Smooth muscle cell (in vitro differentiated cells): ENCODE measurements around the gene AGPAT4. TPM values are rescaled to one million over a fixed set of nuclear protein-coding genes. Genes with fewer than 3 reads are reported as not detected.
A peak's percentile ranks its signal among the peaks of the same experiment; 100 is the strongest.

Experiments
- DNase-seq: peaks from one replicate; lab custom pipeline; 2025; ENCODE audit not compliant: unreplicated experiment; lab: John Stamatoyannopoulos, UW
- H2AFZ ChIP-seq: fragments of 200-600 bp; sonication (generic); 2 replicates; pipeline ENCODE4 v1.6.0; 2016; ENCODE audit warnings: antibody characterized with exemption, low read depth, mild to moderate bottlenecking
- H3F3A ChIP-seq: fragments of 200-600 bp; sonication (generic); 2 replicates; pipeline ENCODE4 v1.6.0; 2017; ENCODE audit warnings: antibody characterized with exemption, low read depth
- H3K27ac ChIP-seq: fragments of 200-600 bp; sonication (generic); 2 replicates; pipeline ENCODE4 v1.5.1; 2016; ENCODE audit warnings: low read depth, mild to moderate bottlenecking
- H3K27me3 ChIP-seq: fragments of 200-600 bp; sonication (generic); 2 replicates; pipeline ENCODE4 v1.6.1; 2016; ENCODE audit warnings: low read depth, mild to moderate bottlenecking
- H3K36me3 ChIP-seq: fragments of 200-600 bp; sonication (generic); 2 replicates; pipeline ENCODE4 v1.5.1; 2016; ENCODE audit warnings: low read depth
- H3K4me1 ChIP-seq: fragments of 200-600 bp; sonication (generic); 2 replicates; pipeline ENCODE4 v1.5.1; 2016; ENCODE audit warnings: low read depth
- H3K4me2 ChIP-seq: fragments of 200-600 bp; sonication (generic); 2 replicates; pipeline ENCODE4 v1.6.0; 2016; ENCODE audit warnings: mild to moderate bottlenecking
- H3K4me3 ChIP-seq: fragments of 200-600 bp; sonication (generic); 2 replicates; pipeline ENCODE4 v1.5.1; 2016; ENCODE audit warnings: mild to moderate bottlenecking
- H3K79me2 ChIP-seq: fragments of 200-600 bp; sonication (generic); 2 replicates; pipeline ENCODE4 v1.6.0; 2016; ENCODE audit warnings: low read depth, mild to moderate bottlenecking
- H3K9ac ChIP-seq: fragments of 200-600 bp; sonication (generic); 2 replicates; pipeline ENCODE4 v1.6.0; 2016; ENCODE audit warnings: low read depth
- H3K9me3 ChIP-seq: fragments of 200-600 bp; sonication (generic); replicated peaks from 2 replicates; pipeline ENCODE4 v1.5.1; 2016; ENCODE audit warnings: low read depth
- H4K20me1 ChIP-seq: fragments of 200-600 bp; sonication (generic); 2 replicates; pipeline ENCODE4 v1.6.0; 2016; ENCODE audit warnings: low read depth
- WGBS: methylation state at CpG from one replicate; pipeline ENCODE4 v1.1.7; 2016; ENCODE audit warnings: low lambda C conversion rate; 5-methylcytosine and 5-hydroxymethylcytosine counted together
- polyA plus RNA-seq: library from polyadenylated mRNA; unstranded; fragments of >200 nt; fragmentation: Nextera tagmentation; extraction: Ambion mirVana; gene quantifications from 2 replicates; pipeline ENCODE4 v1.2.1, GENCODE V29; 2016
- total RNA-seq: library from RNA; depleted of rRNA; stranded (reverse); fragments of >200 nt; gene quantifications from 2 replicates; pipeline ENCODE4 v1.2.3, GENCODE V29; 2014
- TF ChIP-seq, protein P1 (sequence below): fragments of 200-600 bp; sonication (generic); IDR thresholded peaks from 2 replicates; pipeline ENCODE4 v1.5.1; 2017; ENCODE audit warnings: borderline replicate concordance, mild to moderate bottlenecking, antibody characterized with exemption; ENCODE audit not compliant: insufficient read depth, poor library complexity, severe bottlenecking

Gene AGPAT4
- total and polyA plus RNA-seq, 2 experiments from 2014 or later, result 51.4 to 51.8 TPM

DNA sequence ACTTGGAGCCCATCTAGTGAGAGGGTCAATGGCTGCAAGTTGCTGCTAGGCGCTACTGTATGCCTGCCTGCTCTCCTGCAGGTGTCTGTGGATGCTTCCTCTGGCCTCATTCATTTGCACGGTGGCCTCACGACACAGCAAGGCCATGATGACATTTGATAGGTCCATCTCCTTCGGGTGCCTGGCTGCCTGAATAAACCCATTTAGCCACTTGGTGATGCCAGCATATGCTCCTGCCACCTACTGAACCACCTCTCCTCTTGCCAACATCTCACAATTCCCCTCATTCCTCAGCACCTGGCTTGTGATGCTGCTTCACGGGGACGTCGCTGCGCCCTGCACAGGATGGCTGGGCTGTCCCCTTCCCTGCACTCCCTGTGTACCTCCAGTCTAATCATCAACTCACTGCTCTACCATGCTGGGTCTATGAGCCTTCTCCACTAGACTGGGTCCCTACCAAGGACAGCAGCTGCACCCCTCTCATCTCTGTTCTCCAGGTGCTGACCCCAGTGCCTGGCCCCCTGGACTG lies 51.1 kb downstream of the AGPAT4 start:
- H2AFZ ChIP-seq, result no peak overlapping the region
- H3K27ac ChIP-seq, result no peak overlapping the region
- no peaks in the 10 kb centered on the region for H4K20me1 ChIP-seq
- TF ChIP-seq, protein P1, sequence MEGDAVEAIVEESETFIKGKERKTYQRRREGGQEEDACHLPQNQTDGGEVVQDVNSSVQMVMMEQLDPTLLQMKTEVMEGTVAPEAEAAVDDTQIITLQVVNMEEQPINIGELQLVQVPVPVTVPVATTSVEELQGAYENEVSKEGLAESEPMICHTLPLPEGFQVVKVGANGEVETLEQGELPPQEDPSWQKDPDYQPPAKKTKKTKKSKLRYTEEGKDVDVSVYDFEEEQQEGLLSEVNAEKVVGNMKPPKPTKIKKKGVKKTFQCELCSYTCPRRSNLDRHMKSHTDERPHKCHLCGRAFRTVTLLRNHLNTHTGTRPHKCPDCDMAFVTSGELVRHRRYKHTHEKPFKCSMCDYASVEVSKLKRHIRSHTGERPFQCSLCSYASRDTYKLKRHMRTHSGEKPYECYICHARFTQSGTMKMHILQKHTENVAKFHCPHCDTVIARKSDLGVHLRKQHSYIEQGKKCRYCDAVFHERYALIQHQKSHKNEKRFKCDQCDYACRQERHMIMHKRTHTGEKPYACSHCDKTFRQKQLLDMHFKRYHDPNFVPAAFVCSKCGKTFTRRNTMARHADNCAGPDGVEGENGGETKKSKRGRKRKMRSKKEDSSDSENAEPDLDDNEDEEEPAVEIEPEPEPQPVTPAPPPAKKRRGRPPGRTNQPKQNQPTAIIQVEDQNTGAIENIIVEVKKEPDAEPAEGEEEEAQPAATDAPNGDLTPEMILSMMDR, result no peak
- H3K79me2 ChIP-seq, result peaks cover 93% of the 10 kb centered on the region
- peaks cover 17% of the 10 kb centered on the region for H3K4me1 ChIP-seq
- DNase-seq, result no peak
- no peaks in the 10 kb centered on the region for H3K9me3 ChIP-seq
- 95% methylated on average over 8 of the region's 8 CpGs for WGBS
- no peak overlapping the region for H3K4me3 ChIP-seq
- H3K4me2 ChIP-seq, result no peak overlapping the region
- peaks cover 19% of the 10 kb centered on the region for H3F3A ChIP-seq
- H3K9ac ChIP-seq, result no peak overlapping the region
- no peaks in the 10 kb centered on the region for H3K27me3 ChIP-seq
- no peaks in the 10 kb centered on the region for H3K36me3 ChIP-seq

DNA sequence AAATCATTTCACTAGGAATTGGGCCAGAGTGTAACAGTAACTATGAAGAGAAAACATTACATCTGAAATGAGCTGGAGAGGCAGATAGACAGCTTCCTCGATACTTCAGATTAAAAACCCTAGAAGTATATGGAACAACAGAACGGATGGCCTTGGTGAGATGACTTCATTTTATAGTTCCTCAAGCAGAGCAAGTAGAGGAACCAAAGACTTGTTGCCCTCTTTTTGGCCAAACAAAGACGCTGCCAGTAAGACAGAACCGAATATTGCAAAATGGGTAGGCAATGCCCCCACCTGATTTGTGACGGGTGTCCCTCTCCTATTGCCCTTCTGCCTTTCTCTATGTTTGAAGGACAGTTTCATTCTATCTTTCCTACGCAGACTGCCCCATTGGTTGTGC lies 53.5 kb downstream of the AGPAT4 start:
- DNase-seq, result no peak
- WGBS, result 96% methylated on average over 6 of the region's 6 CpGs
- no peak overlapping the region for H2AFZ ChIP-seq
- peaks cover under 1% of the 10 kb centered on the region for H3K4me1 ChIP-seq
- no peaks in the 10 kb centered on the region for H4K20me1 ChIP-seq
- TF ChIP-seq, protein P1, result no peak
- H3K9me3 ChIP-seq, result no peaks in the 10 kb centered on the region
- peak overlapping the region; percentile 36 for H3K27ac ChIP-seq
- no peaks in the 10 kb centered on the region for H3K36me3 ChIP-seq
- H3K9ac ChIP-seq, result no peak overlapping the region
- H3K79me2 ChIP-seq, result peaks cover 74% of the 10 kb centered on the region
- no peak overlapping the region for H3K4me3 ChIP-seq
- peaks cover 20% of the 10 kb centered on the region for H3F3A ChIP-seq
- no peak overlapping the region for H3K4me2 ChIP-seq
- H3K27me3 ChIP-seq, result no peaks in the 10 kb centered on the region

DNA sequence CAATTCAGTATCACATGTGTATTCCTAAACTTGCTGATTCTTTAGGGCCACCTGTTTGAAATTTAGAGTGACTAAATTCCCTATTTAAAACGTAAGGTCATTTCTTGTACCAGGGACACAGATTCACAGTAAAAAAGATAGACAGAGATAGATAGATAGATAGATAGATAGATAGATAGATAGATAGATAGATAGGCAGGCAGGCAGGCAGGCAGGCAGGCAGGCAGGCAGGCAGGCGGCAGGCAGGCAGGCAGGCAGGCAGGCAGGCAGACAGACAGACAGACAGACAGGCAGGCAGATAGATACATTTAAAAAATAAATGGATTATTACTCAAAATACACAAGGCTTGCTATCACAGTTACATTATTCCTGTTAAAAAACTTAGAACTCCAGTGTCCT lies 54.2 kb downstream of the AGPAT4 start:
- Histone ChIP-seq H3K9ac (no peak overlapping the region), H2AFZ (no peak overlapping the region), H3K4me3 (no peak overlapping the region), H3F3A (peaks cover 14% of the 10 kb centered on the region), H3K27ac (no peak overlapping the region), H3K4me2 (no peak overlapping the region), H4K20me1 (no peaks in the 10 kb centered on the region), H3K9me3 (no peaks in the 10 kb centered on the region), H3K79me2 (peaks cover 68% of the 10 kb centered on the region), H3K4me1 (no peaks in the 10 kb centered on the region), H3K36me3 (no peaks in the 10 kb centered on the region), H3K27me3 (no peaks in the 10 kb centered on the region)
- 85% methylated on average over 2 of the region's 2 CpGs for WGBS
- TF ChIP-seq, protein P1, result no peak
- DNase-seq, result no peak

DNA sequence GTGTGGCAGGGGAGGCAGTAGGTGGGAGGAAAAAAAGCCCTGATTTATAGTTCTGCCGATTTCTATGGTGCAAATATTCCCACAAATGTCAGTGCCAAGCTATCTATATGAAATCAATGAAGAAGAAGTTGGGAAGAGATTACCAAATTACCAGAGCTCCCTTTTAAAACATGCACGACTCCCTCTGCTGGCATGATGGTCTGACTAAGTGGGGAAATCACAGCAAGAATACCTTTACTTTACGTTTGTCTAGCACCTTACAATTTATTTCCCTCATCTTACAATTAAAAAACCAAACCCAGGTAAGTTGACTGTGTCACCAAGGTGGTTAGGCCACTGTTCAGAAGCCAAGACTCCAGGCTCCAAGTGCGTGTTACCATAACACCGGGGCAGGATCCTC lies 55.6 kb downstream of the AGPAT4 start:
- TF ChIP-seq, protein P1, result no peak
- DNase-seq, result no peak
- no peak overlapping the region for H2AFZ ChIP-seq
- peaks cover 16% of the 10 kb centered on the region for H3F3A ChIP-seq
- H4K20me1 ChIP-seq, result no peaks in the 10 kb centered on the region
- no peaks in the 10 kb centered on the region for H3K9me3 ChIP-seq
- peak overlapping the region; percentile 99 for H3K27ac ChIP-seq
- no peak overlapping the region for H3K4me2 ChIP-seq
- H3K27me3 ChIP-seq, result no peaks in the 10 kb centered on the region
- WGBS, result 95% methylated on average over 5 of the region's 5 CpGs
- no peak overlapping the region for H3K9ac ChIP-seq
- H3K79me2 ChIP-seq, result peaks cover 66% of the 10 kb centered on the region
- no peaks in the 10 kb centered on the region for H3K36me3 ChIP-seq
- no peaks in the 10 kb centered on the region for H3K4me1 ChIP-seq
- no peak overlapping the region for H3K4me3 ChIP-seq
